Right forelimb (tissue), 1 donor: ENCODE results near the gene MAEA.
"Not testable (repeated sequence)": the region's sequence is repeated elsewhere in the genome, so short reads cannot be mapped to it uniquely, and the experiment has no call there.

Experiments used
- DNase-seq: peaks from one replicate; pipeline ENCODE4 v3.0.0-alpha.2; 2018

The MAEA gene

DNA sequence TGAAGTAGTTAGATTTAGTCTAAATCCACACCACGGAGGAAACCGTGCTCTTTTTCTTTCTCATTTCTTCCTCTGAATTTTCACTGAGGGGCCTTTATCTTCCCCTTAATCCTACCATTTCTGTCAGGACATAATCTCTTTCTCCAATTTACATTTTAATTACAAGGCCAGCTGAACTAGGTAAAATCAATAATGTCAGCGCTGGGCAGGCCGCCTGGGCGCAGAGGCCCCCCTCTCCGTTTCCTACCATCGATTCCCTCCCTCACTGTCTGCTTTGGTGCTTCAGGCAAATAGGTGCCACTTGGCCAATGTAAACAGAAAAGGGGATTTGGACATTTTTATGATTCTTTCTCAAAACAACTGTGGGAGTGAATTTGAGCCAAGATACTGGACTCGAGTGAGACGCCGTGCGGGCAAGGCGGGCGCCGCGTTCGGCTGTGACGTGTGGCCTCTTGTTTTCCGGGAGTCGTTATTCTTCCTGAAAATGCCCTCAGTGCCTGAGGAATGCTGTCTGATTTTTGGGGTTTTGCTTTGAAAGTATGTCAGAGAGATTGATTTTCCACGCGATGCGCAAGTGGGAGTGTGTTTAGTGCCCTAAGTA is 79.9 kb downstream of the MAEA start:
- DNase-seq, result peak; percentile 22

- DNase-seq, result peak; percentile 32
Measured at GRCh38 chr4:1370321-1371124, 80.8 kb downstream of the MAEA start.

DNA sequence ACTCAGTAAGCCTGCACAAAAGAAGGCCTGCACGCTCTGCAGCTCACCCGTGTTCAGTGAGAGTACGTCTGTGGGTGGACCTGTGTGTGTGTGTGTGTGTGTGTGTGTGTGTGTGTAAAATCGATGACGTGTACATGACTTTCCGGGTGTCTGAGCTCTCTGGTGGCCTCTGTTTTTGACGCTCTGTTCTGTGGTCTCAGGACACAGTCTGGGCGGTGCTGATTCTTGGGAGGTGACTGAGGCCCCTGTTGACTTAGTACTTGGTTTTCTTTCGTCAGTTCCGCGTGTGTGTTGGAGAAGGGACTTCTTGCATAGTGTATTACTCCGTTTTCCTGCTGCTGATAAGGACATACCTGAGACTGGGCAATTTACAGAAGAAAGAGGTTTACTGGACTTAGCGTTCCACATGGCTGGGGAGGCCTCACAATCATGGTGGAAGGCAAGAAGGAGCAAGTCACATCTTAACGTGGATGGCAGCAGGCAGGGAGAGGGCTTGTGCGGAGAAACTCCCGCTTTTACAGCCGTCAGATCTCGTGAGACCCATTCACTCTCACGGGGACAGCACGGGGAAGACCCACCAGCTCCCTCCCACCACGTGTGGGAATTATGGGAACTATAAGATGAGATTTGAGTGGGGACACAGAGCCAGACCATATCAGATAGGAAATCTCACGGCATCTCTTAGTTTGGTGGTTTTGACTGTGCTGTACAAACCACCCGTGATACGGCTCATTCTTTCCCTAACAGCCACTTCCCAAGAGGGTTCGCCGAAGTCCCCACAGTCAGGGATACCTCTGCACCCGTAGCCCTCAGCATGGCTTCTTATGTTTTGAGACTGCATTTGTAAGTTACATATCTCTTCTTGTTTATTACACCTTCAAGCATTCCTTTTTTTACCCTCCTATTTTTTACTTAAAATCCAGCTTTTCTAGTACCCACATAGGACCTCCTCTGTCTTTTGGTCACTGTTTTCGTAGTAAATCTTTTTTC is 81.8 kb downstream of the MAEA start:
- DNase-seq, result peak; percentile 7

- not testable (repeated sequence) for DNase-seq
Measured at GRCh38 chr4:1372576-1372975, 82.9 kb downstream of the MAEA start.

GRCh38 chr4:1373892-1374705 is 84.4 kb downstream of the MAEA start:
- DNase-seq, result peak; percentile 13

- DNase-seq, result no peak
Measured at GRCh38 chr4:1374706-1375045, 85.0 kb downstream of the MAEA start.

- no peak for DNase-seq
Measured at GRCh38 chr4:1375051-1375721, 85.5 kb downstream of the MAEA start.

GRCh38 chr4:1375761-1376322 is 86.2 kb downstream of the MAEA start:
- no peak for DNase-seq

DNA sequence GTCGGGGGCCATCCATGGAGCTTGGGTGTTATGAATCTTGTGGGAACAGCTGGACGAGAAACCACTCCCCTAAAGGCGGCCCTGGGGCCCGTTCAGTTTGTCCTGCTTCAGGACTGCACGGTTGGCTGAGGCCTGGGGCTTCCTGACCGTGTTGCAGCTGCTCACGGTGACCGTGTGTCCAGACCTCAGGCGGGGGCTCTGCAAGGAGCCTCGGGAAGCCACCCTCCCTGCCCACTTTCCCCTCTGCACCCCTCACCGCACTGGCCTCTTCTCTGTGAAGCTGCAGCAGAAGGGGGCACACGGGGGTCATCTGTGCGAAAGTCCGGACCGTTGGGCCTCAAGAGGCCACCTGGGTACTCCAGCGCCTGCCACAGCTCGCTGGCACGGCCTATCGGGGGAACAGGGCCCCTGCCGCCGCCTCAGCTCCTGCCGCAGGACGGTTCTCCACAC is 86.7 kb downstream of the MAEA start:
- DNase-seq, result no peak

- DNase-seq, result no peak
Measured at GRCh38 chr4:1376841-1377605, 87.3 kb downstream of the MAEA start.

GRCh38 chr4:1377606-1378261 is 88.0 kb downstream of the MAEA start:
- no peak for DNase-seq

DNA sequence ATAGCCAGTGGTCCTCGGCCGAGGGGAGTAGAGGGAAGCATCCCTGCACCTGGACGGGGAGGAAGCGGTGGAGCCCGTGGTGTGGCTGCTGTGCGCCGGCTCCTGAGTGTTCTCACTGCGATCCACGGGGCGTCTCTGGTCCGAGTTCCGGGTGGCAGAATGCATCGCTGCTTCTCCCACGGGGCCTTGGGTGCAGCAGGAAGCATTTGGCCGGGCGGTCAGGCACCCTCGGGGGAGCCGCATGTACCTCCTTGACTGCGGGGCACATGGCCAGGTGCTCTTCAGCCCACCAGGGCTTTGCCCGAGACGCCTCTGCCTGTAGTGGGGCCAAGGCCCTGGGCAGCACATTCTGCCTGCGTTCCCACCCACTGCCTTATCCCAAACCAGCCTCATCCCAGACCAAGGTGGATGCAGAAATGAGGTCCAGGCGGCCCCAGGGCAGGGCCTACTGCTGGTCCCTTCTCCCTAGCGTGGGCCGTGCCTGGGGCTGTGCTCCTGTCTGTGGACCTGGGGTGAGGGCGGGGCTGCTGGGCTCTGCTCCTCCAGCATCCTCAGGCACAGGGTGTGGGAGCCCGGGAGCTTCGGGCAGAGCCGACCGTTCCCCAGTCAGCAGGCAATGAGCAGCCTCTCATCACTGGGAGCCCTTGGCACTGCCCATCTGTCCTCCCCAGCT is 89.0 kb downstream of the MAEA start:
- DNase-seq, result no peak

GRCh38 chr4:1379351-1379781 is 89.7 kb downstream of the MAEA start:
- no peak for DNase-seq

GRCh38 chr4:1379801-1380331 is 90.2 kb downstream of the MAEA start:
- no peak for DNase-seq

DNA sequence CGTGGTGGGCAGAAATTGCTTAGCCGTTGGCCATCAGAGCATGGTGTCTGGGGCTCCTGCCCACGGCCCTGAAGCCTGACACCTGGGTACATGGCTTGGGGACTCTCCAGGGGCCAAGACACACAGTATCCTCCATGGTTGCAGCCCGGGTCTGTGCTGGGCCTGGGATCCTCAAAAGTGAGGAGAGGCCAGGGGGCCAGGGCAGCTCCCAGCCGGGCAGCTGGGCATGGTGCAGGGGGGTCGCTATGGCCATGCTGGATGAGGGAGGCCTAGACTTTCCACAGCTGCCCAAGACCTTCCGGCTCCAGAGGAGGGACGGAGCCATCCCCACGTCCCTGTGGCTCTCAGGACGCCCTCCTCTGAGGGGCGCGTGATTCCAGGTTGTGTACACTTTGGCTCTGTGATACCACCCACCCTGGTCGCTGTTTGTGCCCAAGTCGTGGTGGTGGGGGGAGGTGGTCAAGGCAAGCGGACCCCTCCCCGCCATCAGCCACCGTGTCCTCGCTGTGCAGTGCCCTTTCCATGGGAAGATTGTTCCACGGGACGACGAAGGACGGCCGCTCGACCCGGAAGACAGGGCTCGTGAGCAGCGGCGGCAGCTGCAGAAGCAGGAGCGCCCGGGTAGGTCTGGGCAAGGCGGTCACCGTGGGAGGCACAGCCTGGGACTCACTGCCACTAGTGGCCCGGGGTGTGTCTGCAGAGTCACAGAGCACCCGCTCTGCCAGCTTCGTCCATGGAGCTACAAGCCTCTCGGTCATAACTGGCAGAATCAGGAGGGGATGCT is 90.9 kb downstream of the MAEA start:
- no peak for DNase-seq

- no peak for DNase-seq
Measured at GRCh38 chr4:1381181-1381621, 91.5 kb downstream of the MAEA start.

- no peak for DNase-seq
Measured at GRCh38 chr4:1381944-1382541, 92.4 kb downstream of the MAEA start.
